Thyroid gland (tissue), 4 donors: ENCODE results near the gene AMELY.

Experiments used
- CTCF ChIP-seq, 6 experiments: fragments of 200-600 bp in 3 of 6; fragments of 450-650 bp in 3 of 6; sonication (generic) in 3 of 6; IDR thresholded peaks; one replicate each; pipeline ENCODE4 v1.5.1; 2016 to 2019; ENCODE audit warnings: antibody characterized with exemption in 6 of 6, mild to moderate bottlenecking in 2 of 6, inconsistent platforms in 1 of 6, moderate library complexity in 1 of 6
- POLR2A ChIP-seq, 2 donors: fragments of 450-650 bp; IDR thresholded peaks; one replicate each; pipeline ENCODE4 v1.6.1; 2017; ENCODE audit warnings: antibody characterized with exemption in 2 of 2, mild to moderate bottlenecking in 2 of 2, moderate library complexity in 1 of 2

- TF ChIP-seq POLR2A (IDR thresholded peaks at IDR 0.05), result no peak
- TF ChIP-seq CTCF (IDR thresholded peaks at IDR 0.05), result no peak
These were observed 17.7 kb upstream of the AMELY start for GRCh38 chrY:6929237-6929636.
